H1 (cell line): ENCODE measurements around the gene LMAN1L. TPM values are rescaled to one million over a fixed set of nuclear protein-coding genes. Genes with fewer than 3 reads are reported as not detected.

Experiments
- CBX8 ChIP-seq: fragments of 300-800, 300-1000 bp; sonication (generic); IDR thresholded peaks from 2 replicates; pipeline ENCODE4 v1.7.1; 2016; ENCODE audit warnings: low read depth, low read length, borderline replicate concordance
- CREB1 ChIP-seq: IDR thresholded peaks from 2 replicates; pipeline ENCODE4 v1.6.1; 2012; ENCODE audit warnings: inconsistent platforms
- HDAC2 ChIP-seq, 2 experiments: fragments of 300-600 bp in 1 of 2; sonication (generic) in 1 of 2; IDR thresholded peaks; 2 replicates each; pipeline ENCODE4 v1.6.1; 2011 to 2012; ENCODE audit warnings: low read depth in 2 of 2, low read length in 2 of 2, mild to moderate bottlenecking in 2 of 2, moderate library complexity in 2 of 2, borderline replicate concordance in 1 of 2, inconsistent platforms in 1 of 2
- JUND ChIP-seq: IDR thresholded peaks from 2 replicates; pipeline ENCODE4 v1.6.1; 2011; ENCODE audit warnings: mild to moderate bottlenecking, improper control_type of control experiment, low read length
- MAFK ChIP-seq: IDR thresholded peaks from 2 replicates; pipeline ENCODE4 v1.6.1; 2012; ENCODE audit warnings: low read depth, mild to moderate bottlenecking, improper control_type of control experiment, low read length
- SAP30 ChIP-seq: fragments of 300-600 bp; sonication (generic); IDR thresholded peaks from 2 replicates; pipeline ENCODE4 v1.7.1; 2012; ENCODE audit warnings: low read length, moderate library complexity, mild to moderate bottlenecking, inconsistent platforms; ENCODE audit not compliant: insufficient read depth, insufficient replicate concordance
- SIRT6 ChIP-seq: IDR thresholded peaks from one replicate; pipeline ENCODE4 v1.7.1; 2012; ENCODE audit warnings: low read length, inconsistent platforms
- polyA plus RNA-seq, 7 experiments: library from polyadenylated mRNA; depleted of rRNA in 3 of 7; stranded (reverse) in 5 of 7; unstranded in 2 of 7; fragments of >200 nt in 5 of 7; fragments of 200-250 nt in 2 of 7; gene quantifications; 1 replicate in 5 of 7; 2 replicates in 1 of 7; 4 replicates in 1 of 7; pipeline versions ENCODE4 v1.2.1 to v1.2.3, GENCODE V29; 2011 to 2013; ENCODE audit warnings: missing spikeins in 2 of 7, mixed read lengths in 2 of 7
- total RNA-seq: library from RNA; stranded (reverse); fragmentation: NEBNext Ultra II Directional; extraction: Animal tissue kit (Norgen Biotek cat#: 25700); gene quantifications from 2 replicates; pipeline ENCODE4 v1.2.1, GENCODE V29; 2021

Gene LMAN1L
- total and polyA plus RNA-seq, 2 of the 8 experiments (the other 6 are each of a cell fraction or from before 2014, with no cell fraction given) = not detected

GRCh38 chr15:74873036-74873755 is 60.6 kb downstream of the LMAN1L start, which contains the start of gene SCAMP2 (continued):
- TF ChIP-seq HDAC2 (IDR thresholded peaks at IDR 0.05; ENCODE audit: borderline replicate concordance in 1 of 2, low read depth in 2 of 2, low read length in 2 of 2) (no peak), MAFK (no peak), SIRT6 (no peak), CREB1 (peak; percentile 70), CBX8 (no peak), SAP30 (no peak), JUND (no peak; the same call in 1 of the 2 replicates)
